Measurements from ENCODE around the gene BTNL9.

- TF ChIP-seq CTCF (IDR thresholded peaks at IDR 0.05) (no peak), POLR2A (IDR thresholded peaks at IDR 0.05) (no peak), EP300 (IDR thresholded peaks at IDR 0.05) (no peak)
Observed at GRCh38 chr5:181062631-181063030, 22.6 kb downstream of the BTNL9 start.
